Right ventricle myocardium superior (tissue), 1 donor: ENCODE data around the gene CCDC187. TPM values are rescaled to one million over a fixed set of nuclear protein-coding genes. Genes with fewer than 3 reads are reported as not detected.
A peak's percentile ranks its signal among the peaks of the same experiment; 100 is the strongest.

Experiments used
- ATAC-seq: fragments of 200-7000 bp; cut with Tn5 transposase; one replicate; pipeline ENCODE4 v1.9.1; 2020; ENCODE audit warnings: mild to moderate bottlenecking; ENCODE audit not compliant: poor library complexity
- DNase-seq: peaks from one replicate; pipeline ENCODE4 v3.0.0-alpha.2; 2020
- intact Hi-C: fragments of 100-400 bp; cut with DNase I; formaldehyde crosslinking; loops from one replicate; pipeline ENCODE4 v1.11.2; 2022
- total RNA-seq: library from RNA; stranded (reverse); fragmentation: NEBNext Ultra II Directional; extraction: Animal tissue kit (Norgen Biotek cat#: 25700); gene quantifications from one replicate; pipeline ENCODE4 v1.2.1, GENCODE V29; 2021
- donor health status: DM: no; HTN: yes; CAD: no; lungs with severe emphysema.

CCDC187 gene
- total RNA-seq, 1 donor from 2014 or later, result not detected

DNA sequence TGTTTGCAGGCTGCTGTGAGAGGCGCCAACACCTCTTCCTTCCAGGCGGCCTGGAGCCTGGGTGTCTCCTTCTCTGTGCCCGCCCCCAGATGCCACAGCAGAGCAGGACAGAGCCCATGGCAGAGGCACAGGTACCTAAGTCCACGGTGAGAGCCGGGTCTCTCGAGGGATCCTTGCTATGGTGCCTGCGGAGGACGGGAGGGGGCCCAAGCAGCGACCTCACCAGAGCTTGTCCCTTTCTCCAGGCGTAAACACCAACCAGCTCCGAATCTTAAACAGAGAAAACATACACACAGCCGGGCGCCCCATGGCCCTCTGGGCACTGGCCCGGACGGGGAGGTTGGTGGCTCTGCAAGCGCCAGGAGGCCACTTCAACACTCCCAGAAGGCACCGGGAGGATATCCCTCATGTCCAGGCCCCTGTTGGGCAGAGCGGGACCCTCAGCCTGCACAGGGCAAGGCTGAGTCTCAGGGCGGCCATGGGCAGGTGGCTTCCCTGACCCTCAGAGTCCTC, 11.8 kb downstream of the CCDC187 start:
- DNase-seq (no peak), ATAC-seq (no peak)
- intact Hi-C loops, result no loop called here

DNA sequence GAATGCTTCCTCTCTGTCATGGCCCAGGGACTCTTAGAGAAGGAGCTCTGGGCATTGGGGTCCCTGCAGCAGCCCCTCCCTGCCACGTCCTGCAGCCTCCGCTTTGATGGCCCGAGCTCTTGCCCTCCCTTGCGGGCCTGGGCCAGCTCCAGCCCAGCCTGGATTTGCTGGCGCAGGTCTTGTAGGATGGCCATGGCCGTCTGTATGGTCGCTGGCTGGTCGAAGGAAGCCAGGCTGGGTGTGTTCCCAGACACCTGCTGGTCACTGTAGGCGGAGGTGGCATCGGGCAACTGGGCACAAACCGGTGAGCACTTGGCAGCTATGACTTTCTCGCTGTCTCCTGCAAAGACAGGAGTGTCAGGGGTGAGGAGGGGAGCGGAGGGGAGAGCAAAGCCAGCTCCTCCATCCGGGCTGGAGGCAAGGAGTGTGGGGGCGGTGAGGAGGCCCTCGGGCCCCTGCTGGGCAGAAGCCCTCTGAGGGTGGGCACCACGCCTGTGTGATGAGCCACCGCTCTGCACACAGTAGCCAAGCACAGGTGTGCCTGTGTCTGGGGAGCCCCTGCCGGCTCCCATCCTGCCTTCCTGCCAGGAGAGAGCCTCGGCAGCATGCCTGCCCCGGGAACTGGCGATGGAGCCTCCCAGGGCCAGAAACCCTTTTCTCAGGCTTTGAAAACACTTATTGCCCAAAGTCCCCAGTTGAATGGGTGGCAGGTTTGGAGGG, 12.4 kb downstream of the CCDC187 start:
- no peak for DNase-seq
- no peak for ATAC-seq
- intact Hi-C loops, result no loop called here

DNA sequence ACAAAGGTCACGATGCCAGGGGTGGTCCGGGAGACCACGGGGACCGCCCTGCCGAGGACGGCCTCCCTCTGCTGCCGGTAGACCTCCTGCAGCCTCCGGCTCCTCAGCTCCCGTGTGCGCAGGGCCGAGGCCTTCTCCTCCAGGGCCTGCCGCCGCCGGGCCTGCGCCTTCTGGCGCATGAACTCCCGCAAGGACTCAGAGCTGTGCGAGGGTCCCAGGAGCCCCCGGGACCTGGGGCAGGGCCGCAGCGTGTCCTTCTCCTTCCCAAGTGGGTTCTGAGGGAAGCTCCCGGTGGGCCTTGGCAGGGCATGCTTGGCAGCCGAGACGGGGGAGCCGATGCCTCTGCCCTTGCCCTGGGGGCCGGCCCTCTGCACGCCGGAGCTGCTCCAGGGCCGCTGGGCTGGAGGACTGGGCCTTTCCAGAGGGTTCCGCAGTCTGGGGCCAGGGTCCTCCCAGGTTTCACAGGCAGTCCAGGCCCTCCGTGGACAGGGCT, 13.3 kb downstream of the CCDC187 start:
- intact Hi-C loops, result no loop called here
- DNase-seq (no peak), ATAC-seq (no peak)

DNA sequence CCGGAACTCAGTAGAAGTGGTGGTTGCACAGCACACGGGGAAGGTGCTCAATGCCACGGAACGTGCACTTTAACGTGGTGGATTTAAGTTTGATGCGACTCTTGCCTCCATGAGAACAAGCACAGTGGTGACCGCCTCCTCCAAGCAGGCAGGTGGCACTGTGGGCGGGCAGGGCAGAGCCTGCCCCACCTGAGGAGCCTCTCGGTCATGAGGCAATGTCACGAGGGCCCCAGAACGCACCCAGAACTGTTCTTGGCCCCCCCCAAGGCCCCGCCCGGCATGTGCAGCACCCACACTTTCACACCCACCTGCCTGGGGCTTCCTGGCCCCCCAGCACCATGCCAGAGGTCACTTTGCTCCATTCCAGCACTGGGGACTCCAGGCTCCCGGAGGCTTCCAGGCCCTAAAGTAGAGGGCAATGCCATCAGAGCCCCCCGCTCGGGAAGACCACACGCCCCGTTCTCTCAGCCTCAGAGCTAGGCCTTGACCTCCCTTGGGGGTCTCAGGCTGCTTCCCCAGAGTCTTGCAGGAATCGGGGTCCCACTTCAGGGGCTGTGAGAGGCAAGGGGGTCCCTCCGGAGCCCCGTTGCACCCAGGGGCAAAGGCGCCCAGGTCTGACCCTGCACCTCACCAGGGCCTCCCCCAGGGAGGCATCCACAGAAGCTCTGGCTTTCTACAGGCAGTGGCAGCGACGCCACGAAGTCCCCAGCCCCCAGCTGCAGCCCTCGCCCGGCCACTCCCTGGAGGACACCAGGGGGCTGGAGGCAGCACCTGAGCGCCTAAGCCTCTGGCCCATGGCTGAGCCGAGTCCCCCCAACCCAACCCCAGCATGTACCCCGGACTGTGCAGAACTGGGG, 14.0 kb downstream of the CCDC187 start:
- DNase-seq (no peak), ATAC-seq (no peak)
- intact Hi-C loops, result loop anchor here (10.0 kb wide), 1 partner anchor 325 kb away; the partner anchor contains the start of gene UBAC1

DNA sequence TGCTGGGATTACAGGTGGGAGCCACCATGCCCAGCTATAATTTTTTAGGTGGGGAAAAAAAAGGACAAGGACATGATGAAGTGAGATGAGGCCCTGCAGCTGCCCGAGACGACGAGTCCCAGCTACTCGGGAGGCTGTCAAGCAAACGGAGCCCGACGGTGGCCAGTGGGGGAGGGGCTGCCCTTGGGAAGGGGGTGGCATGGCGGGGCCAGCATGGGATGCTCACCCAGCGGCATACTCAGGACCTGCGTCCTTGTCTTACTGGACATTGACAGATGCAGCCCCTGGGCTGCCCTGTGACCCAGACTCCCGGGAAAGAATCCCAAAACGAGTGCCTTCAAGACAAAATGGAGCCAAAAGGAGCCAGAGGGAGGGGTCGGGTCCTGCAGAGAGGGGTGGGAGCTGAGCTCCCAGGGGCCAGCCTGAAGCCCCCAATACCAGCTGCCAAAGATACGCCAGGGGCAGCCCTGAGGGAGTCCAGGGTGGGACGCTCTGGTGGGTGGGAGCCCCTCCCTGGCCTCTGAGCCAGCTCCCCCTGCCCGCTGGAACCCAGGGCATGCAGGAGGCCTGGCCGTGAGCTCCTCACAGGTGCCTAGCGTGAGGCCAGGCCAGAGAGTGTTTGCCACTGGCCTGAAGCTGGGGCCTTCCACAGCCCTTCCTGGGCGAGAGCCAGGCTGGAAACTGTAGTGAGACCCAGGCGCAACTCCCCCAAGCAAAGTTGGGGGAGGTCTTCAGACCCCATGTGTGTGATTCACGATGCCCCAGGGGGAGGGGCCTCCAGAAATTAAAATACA, 15.7 kb downstream of the CCDC187 start:
- DNase-seq, result no peak

DNA sequence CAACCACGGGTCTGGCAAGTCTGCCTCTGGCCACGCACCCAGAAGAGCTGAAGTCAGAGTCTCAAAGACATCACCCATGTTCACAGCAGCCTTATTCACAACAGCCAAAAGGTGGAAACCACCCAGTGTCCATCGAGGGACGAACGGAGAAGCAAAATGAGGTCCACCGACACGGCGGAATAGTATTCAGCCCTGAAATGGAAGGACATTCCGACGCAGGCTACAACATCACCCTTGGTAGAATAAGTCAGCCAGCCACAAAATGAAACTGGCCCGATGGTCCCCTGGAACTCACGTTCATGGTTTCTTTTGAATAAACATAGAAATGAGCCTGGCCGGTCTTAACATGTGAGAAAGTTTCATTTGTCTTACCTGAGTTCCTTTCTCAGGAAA, 16.9 kb downstream of the CCDC187 start:
- no peak for ATAC-seq
- no peak for DNase-seq
- intact Hi-C loops, result loop anchor here (10.0 kb wide), 1 partner anchor 322 kb away; the partner anchor contains the start of gene UBAC1

More for the DNA sequence above, 15.7 kb downstream of the CCDC187 start:
- no peak for ATAC-seq
- intact Hi-C loops, result loop anchor here (10.0 kb wide), 1 partner anchor 323 kb away; the partner anchor contains the start of gene UBAC1

DNA sequence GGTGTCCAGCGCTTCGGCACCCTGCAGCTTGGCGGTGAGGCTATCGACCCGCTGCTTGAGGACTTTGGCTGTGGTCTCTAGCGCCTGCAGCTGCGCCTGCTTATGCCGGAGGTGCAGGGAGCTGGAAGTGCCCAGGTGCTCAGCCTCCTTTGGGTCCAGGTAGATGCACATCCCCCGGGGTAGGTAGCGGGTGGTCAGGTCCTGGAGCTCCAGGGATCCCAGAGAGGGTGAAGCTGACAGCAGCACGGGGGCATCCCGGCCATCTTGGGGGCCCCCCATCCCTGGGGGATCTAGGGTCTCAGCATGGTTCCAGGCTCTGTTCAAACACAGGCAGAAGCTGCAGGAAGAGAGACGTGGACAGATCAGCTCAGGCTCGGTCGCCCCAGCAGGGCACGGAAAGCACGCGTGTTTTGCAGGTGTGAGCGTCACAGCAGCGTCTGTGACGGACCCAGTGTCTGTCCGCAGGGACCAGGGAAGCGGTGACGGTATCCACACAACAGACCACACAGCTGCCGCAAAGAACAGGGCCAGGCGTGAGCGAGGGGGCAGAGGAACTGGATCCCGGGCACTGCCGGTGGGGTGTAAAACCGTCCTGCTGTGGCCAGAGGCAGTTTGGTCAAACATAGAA, 17.4 kb downstream of the CCDC187 start:
- intact Hi-C loops, result loop anchor here (10.0 kb wide), 1 partner anchor 322 kb away; the partner anchor contains the start of gene UBAC1
- DNase-seq, result no peak
- no peak for ATAC-seq

DNA sequence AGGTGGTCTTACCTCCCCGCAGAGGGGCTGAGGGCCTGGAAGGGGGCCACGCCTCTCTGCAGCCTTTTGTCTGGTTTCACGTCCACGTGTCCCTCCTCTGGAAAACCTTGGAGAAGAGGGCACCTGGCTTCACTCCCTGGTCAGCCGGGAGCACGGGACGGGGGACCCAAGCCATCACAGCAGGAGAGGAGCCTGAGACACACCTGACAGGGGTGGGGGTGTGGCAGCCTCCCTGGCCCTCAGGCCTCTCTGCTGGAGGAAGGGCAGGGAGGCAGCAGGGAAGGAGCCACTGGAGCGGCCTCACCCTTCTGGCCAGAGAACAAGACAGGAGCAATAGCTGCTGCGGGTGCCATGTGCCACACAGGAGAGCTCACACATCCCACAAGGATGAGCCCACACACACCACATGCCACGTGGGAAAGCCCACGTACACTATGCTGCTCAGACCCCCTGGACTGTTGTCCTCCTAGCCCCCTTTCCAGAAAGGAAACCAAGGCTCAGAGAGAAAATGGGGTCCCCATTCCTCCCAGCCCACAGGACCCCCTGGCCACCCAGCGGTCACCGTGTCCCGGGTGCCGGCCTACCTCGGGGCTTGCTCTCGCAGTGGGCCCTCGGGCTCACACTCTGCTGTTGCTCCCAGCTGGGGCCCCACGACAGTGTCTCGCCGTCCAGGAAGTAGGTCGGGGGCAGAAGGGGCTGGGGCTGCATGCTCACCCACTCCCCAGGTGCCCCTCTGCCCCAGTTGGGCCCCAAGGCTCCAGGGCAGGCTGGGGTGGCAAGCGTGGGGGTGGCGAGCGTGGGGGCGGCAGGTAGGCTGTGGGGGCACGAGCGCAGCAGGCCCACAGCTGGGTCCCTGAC, 18.2 kb downstream of the CCDC187 start:
- intact Hi-C loops, result loop anchor here (2.0 to 10.0 kb wide), 2 partner anchors 117 to 321 kb away; partner anchors contain the start of gene UBAC1
- no peak for ATAC-seq
- DNase-seq, result no peak

DNA sequence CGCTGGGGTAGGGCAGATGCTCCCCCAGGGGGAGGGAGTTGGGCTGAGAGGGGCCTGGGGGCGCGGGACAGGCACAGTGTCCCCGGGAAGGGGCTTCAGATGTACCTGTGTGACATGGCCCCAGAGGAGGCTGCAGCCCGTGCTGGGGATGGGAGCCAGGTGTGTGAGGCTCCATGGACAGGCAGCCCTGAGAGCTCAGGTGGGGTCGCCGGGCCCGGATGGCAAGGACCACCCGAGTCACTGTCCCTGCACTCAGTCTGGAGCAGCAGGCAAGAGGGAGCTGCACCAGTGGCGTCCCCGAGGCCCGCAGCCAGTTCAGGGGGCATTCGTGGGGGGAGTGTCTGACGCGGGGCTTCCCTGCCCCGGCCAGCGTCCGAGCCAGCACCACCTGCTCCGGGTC, 18.9 kb downstream of the CCDC187 start:
- ATAC-seq (no peak), DNase-seq (no peak)
- intact Hi-C loops, result loop anchor here (2.0 to 10.0 kb wide), 3 partner anchors 116 to 683 kb away; partner anchors contain the start of gene UBAC1

DNA sequence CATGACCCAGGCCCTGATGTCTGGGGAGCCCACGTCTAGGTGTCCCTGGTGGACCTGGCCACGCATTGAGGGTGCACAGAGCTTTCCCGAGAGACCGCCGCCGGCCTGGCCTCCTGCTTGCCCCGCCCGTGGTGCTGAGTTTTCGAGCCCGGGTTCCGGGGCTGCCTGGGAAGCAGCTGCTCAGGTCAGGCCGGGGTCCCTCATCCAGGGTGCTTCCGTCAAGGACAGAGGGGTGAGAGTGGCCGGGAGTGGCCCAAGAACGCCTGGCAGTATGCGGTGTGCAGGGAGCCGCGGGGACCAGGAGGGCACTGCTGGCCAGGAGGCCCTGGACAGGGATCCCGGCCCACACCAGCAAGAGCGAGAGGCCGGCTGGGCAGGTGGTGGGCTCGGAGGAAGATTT, 19.6 kb downstream of the CCDC187 start:
- intact Hi-C loops, result loop anchor here (2.0 to 10.0 kb wide), 3 partner anchors 116 to 682 kb away; partner anchors contain the start of gene UBAC1
- ATAC-seq (no peak), DNase-seq (no peak)

DNA sequence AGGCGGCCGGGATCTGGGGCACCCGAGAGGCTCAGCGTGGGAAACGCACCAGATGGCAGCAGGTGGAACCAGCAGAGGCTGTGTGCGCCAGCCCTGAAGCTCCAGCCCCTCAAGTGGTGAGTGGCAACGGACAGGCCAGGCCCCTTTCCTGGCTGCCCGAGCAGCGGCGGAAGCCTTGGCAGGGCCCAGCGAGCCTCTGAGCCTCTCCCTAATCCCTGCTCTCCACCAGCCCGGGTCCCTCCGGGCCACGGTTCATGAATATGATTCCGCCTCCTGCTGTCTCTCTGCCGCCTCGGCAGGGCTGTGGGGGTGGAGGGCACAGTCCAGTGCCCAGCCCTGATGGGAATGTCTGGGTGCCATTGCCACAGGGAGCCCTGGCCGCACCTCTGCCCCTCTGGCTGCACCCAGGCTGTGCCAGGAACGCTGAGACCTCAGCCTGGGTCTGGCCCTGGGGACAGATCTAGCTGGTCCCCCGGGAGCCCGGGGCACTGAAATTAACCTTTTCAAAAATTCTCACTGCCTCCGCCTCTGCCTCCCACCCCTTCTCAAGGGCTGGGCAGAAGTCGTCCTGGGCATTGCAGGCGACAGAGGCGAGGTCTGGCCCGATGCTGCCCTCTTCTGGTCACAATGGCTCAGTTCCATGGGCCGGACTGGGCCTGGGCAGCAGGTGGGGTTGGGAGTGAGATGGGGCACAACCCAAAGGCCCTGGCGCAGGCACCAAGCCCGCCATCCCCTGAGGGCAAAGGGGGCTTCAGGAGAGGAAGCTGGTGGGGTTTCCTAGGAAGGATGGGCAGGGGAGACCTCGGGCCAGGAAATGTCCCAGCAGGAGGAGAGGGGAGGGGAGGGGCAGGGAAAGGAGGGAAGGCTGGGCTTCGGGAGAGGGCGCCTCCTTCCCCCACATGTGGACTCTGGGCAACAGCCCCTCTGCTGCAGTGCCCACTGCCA, 20.3 kb downstream of the CCDC187 start:
- intact Hi-C loops, result loop anchor here (2.0 to 10.0 kb wide), 3 partner anchors 115 to 681 kb away; partner anchors contain the start of gene UBAC1
- ATAC-seq (peak; percentile 98), DNase-seq (peak; percentile 86)

DNA sequence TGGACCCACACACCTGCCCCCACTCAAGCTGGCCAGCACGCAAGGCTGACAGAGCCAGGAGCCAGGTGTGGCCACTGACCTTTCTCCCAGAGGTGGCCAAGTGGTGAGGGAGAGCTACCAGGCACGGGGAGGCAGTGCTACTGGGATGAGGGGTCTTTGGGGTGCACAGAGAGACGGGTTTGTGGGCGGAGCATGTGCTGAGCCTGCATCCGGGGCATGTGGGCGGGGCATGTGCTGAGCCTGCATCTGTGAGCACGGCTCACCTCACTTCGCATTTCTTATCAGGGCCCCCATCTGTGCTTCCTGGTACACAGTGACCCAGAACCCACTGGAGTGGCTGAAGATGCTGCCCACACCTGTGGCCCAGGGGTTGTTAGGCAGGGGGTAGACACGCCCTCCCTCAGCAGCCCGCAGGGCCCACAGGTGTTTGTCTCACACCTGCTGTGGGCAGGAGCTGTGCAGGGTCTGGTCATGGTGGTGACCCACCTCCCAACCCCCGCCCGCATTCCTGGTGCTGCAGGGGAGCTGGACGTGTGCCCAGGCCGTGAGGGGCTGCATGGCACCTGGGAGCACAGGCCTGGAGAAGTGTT, 21.5 kb downstream of the CCDC187 start:
- ATAC-seq (no peak), DNase-seq (no peak)
- intact Hi-C loops, result loop anchor here (5.0 to 10.0 kb wide), 2 partner anchors 318 to 680 kb away; partner anchors contain the start of gene UBAC1

DNA sequence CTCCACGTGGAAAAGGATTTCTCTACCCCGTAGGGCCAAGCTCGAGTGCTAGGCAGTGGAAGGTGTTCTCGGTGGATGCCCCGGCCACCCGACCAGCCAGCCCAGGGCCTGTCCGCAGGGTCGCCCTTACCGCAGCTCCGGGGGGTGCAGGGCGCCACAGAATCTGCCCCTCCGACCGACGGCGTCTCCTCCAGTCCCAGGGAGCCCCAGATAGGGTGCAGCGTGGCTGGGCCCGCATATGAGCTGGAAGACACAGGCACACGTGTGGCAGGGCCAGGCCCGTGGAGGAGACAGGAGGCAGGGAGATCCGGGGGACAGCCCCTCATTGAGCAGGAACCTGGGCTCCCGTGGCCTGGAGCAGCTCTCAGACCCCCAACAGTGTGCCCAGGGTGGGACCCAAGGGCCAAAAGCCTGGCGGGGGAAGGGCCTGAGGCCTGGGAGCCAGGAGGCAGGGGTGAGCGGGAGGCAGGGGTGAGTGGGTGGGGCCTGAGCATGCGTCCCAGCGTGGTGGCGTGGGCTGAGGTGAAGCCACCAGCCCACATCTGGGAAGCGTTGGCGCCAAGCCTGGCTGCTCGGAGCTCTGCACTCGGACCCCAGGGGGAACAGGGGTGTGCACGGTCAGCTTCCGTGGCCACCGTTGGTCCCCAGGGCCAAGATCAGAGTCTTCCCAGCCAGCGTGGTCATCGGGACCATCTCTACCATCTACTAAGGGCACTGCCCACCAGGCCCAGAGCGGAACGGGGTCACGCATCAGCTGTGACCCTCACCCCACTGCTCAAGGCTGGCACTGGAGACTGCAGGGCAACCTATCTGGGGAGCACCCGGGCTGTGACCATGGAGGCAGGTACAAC, 22.2 kb downstream of the CCDC187 start:
- no peak for DNase-seq
- intact Hi-C loops, result loop anchor here (5.0 to 10.0 kb wide), 2 partner anchors 317 to 679 kb away; partner anchors contain the start of gene UBAC1

DNA sequence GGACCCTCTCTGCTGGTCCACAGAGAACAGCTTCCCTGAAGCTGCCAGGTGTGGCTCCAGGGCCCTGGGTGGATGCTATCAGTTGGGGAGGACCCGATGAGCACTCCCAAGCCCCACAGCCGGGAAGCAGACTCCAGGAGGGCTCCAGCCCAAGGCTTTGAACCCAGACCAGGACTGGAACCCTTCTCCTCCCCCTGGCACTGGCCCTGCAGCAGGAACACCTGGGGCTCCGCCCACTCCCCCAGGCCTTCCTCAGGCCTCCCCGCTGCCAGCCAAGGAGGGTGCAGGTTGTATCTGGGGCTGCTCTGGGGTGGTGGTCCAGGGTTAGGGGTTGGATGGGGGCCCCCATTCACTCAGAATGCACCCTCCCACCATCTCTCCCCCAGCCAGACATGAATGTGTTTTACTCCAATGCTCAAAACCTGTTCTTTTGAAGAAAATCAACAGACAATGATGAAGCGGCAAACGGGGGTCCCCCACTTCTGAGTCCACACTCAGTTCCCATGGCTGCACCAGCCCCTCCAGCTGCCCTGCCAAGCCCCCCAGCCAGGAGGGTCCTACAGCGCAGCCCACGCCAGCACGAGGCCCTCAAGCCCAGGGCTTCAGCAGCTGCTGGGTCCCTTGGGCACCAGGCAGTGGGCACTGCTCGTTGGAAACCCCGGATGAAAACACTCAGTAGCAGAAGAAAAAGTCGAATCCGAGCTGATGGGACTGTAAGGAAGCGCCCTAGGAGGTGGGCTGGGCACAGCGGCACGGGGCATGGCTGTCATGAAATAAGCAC, 23.2 kb downstream of the CCDC187 start:
- intact Hi-C loops, result loop anchor here (5.0 to 10.0 kb wide), 2 partner anchors 316 to 678 kb away; partner anchors contain the start of gene UBAC1
- DNase-seq (no peak), ATAC-seq (no peak)

More for the DNA sequence above, 22.2 kb downstream of the CCDC187 start:
- no peak for ATAC-seq
